ENCODE results near the gene TAF10. TPM values are rescaled to one million over a fixed set of nuclear protein-coding genes. Genes with fewer than 3 reads are reported as not detected.
A peak's percentile ranks its signal among the peaks of the same experiment; 100 is the strongest.

TAF10 gene
- total RNA-seq, 1 donor from 2014 or later, result 52.5 TPM

GRCh38 chr11:6609502-6610015 is 2.5 kb downstream of the TAF10 start:
- no peak for DNase-seq (ENCODE audit: low spot score)
- ATAC-seq, result no peak

DNA sequence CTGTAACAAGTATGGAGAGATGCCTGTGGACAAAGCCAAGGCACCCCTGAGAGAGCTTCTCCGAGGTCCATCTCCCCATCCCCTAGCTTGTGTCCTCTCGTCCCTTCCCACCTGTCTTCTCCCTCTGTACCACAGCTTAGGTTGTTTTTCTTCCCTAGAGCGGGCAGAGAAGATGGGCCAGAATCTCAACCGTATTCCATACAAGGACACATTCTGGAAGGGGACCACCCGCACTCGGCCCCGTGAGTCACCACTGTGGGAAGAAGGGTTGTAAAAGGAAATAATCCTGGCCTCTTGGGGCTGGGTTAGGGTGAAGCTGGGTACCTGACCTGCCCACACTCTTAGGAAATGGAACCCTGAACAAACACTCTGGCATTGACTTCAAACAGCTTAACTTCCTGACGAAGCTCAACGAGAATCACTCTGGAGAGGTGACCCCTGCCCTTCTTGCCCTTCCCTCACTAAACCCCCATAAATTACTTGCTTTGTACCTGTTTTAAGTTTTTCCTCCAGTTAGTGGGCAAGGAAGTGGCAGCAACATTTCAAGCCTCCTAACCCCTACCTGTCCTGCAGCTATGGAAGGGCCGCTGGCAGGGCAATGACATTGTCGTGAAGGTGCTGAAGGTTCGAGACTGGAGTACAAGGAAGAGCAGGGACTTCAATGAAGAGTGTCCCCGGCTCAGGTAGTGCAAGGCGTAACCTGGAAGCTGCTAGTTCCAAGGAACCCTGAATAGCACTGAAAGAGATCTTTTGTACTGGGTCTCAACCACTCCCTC is 3.1 kb downstream of the TAF10 start:
- ATAC-seq (no peak), DNase-seq (ENCODE audit: low spot score) (no peak)

GRCh38 chr11:6608011-6608410 is 4.0 kb downstream of the TAF10 start:
- ATAC-seq (no peak), DNase-seq (ENCODE audit: low spot score) (no peak)

GRCh38 chr11:6607190-6607795 is 4.7 kb downstream of the TAF10 start:
- DNase-seq (ENCODE audit: low spot score) (no peak), ATAC-seq (no peak)

GRCh38 chr11:6606471-6607189 is 5.4 kb downstream of the TAF10 start:
- peak; percentile 78 for DNase-seq (ENCODE audit: low spot score)
- ATAC-seq, result peak; percentile 50

DNA sequence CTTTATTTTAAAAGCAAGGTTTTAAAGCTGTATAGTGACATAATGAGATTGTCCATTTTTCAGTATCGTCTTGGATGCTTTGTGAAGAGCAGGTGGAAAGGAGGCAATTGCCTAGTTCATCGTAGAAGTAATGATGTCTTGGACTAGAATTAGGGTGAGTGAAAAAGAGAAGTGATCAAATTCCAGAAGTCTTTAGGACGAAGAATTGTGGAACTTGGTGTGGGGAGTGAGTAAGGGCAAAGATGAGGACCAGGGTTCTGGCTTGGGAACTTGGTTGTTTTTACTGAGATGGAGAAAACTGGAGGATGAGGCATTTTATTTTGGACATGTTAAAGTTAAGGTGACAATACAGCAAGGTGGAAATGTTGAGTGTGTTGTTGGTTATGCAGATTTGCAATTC is 7.2 kb downstream of the TAF10 start:
- DNase-seq (ENCODE audit: low spot score) (no peak), ATAC-seq (no peak)

- no peak for DNase-seq (ENCODE audit: low spot score)
- ATAC-seq, result peak; percentile 59
Observed at GRCh38 chr11:6604081-6604626, 7.9 kb downstream of the TAF10 start.

GRCh38 chr11:6603287-6604080 is 8.5 kb downstream of the TAF10 start, which contains the start of the genes ILK and RRP8:
ILK (plus strand) TSS chr11:6603774; CDS start chr11:6604272, 498 bp downstream.
RRP8 (minus strand) TSS chr11:6603616; CDS start chr11:6603502, 114 bp downstream.
- peak; percentile 92 for ATAC-seq
- DNase-seq (ENCODE audit: low spot score), result peak; percentile 94

DNA sequence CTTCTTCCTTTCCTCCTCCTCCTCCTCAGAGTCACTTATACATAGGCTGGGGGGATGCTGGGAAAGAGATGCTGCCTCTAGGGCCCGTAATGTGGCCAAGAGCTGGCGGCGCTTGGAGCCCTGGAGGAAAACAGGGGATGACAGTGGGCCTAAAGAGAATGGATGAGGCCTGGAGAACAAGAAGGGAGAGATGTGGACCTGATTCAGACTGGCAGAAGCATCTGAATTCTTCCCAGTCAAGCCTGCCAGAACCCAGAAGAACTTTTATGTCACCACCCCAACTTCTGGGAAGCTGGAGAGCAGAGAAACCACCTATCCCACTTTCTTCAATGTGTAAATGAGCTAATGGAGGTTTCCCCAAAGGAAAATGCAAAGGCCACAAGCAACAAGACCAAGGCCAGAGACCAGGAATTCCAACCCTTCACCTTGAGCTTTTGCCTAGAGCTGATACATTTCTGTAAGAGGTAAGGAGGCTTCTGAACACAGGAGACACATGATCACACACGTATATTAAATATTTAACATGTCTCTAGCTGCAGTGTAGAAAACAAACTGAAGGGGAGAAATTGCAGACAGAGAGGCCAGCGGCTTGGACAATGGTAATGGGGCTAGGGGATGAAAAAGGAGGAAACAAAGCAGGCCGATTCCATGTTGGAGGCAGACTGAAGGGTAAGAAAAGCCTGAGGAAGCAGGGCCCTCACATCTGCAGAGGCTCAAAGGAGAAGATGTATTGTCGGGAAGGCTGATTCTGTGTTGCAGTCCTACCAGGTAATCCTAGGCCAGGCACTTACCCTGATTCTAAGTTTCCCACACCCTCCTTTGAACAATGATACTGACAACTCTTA is 9.7 kb downstream of the TAF10 start:
- no peak for DNase-seq (ENCODE audit: low spot score)
- ATAC-seq, result no peak

DNA sequence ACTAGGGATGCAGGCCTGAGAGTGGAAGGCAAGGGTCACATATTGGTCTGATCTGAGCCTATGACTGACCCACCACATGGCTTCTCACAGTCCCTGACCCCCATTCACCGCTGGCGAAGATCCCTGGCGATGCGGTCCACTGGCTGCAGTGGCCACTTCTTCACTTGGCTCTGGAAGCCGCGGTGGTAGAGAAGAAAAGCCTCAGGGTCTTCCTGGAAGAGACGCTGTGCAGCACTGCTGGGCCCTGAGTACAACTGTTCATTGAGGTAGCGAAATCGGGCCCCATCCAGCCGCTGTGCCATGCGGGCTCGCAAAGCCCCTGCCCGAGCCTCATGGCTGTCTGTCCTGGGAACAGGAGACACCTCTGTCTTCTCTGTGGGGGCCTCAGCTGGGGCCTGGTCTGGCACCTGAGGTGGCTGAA is 11.0 kb downstream of the TAF10 start:
- ATAC-seq (no peak), DNase-seq (ENCODE audit: low spot score) (no peak)

DNA sequence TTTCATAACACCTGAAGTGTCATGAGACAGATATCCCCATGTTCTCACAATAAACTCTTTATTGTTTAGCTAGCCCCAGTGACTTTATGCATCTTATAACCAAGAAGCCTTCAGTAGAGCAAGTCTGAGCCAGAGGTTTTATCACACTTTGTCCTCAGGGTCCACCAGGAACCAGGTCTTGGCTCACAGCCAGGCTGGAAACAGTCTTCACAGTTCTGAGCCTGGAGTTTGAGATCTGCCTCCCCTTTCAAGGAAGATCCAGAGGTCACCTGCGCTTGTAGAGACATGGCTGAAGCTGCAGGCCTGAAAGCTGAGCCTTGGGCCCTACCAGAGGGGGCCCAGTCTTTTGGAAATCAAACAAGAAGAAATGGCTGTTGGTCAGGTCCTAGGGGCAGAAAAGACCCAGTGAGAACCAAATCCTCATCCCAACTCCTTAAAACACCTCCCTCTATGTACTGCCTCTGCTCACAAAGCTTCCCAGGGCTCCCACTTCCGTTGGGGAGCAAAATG is 12.1 kb downstream of the TAF10 start:
- DNase-seq (ENCODE audit: low spot score) (no peak), ATAC-seq (no peak)

DNA sequence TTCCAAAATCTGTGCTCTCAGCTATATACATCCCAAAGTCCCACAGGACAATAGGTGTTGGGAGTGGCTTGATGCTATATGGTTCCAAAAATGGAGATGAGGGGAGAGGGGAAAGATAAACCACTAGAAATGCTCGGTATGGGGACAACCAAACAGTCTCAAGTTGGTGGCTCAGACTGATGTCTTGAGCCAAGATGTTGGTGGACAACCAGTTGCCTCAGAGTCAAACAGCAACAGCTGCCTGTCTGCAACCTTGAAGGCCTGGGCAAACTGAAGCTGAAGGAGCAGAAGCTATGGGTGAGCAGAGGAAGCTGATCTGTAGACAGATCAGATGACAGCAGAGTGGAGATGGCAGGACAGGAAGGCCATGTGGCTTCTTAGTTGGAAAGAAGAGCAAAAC is 12.6 kb downstream of the TAF10 start:
- ATAC-seq (no peak), DNase-seq (ENCODE audit: low spot score) (no peak)

DNA sequence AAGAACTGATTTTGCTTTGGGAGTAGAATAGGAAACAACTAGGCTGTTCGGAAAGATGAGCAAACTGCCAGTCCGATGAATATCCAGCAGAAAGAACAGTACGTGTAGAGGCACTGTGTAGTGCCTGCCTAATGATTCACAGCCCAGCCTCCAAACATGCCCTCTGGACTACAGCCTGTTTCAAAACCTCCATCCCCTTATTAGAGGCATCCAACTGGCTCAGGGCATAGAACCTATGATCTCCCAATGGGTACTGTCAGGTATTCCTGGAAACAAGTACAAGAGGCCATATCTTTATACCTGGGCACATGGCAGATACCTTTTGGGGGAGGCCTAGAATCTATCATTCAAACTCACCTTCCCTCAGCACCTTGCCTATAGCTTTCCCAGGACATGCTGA is 13.5 kb downstream of the TAF10 start:
- peak; percentile 76 for DNase-seq (ENCODE audit: low spot score)
- peak; percentile 86 for ATAC-seq

- no peak for ATAC-seq
Observed at GRCh38 chr11:6596239-6596877, 15.7 kb downstream of the TAF10 start.

GRCh38 chr11:6594142-6594768 is 17.8 kb downstream of the TAF10 start:
- ATAC-seq (no peak), DNase-seq (ENCODE audit: low spot score) (peak; percentile 26)

More at GRCh38 chr11:6596239-6596877, 15.7 kb downstream of the TAF10 start:
- no peak for DNase-seq (ENCODE audit: low spot score)

DNA sequence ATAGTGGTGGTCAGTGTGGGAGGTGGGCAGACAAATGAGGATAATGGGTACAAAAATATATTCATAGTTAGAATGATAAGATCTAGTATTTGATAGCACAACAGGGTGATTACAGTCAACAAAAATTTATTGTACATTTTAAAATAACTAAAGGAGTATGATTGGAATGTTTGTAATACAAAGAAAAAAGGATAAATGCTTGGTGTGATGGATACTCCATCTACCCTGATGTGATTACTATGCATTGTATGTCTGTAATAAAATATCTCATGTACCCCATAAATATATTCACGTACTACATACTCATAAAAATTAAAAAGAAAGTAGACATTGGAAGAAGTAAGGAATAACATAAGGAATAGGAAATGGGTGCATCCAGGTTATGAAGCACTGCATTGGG is 24.0 kb downstream of the TAF10 start:
- ATAC-seq, result no peak

GRCh38 chr11:6587360-6587953 is 24.6 kb downstream of the TAF10 start:
- peak; percentile 84 for DNase-seq (ENCODE audit: low spot score)
- peak; percentile 100 for ATAC-seq

More for the DNA sequence above, 24.0 kb downstream of the TAF10 start:
- DNase-seq (ENCODE audit: low spot score), result no peak
